ENCODE results near the gene CMC2. TPM values are rescaled to one million over a fixed set of nuclear protein-coding genes. Genes with fewer than 3 reads are reported as not detected.
A peak's percentile ranks its signal among the peaks of the same experiment; 100 is the strongest.

CMC2 gene
- total RNA-seq, 1 donor from 2014 or later: 59.8 TPM

- Mint-ChIP-seq H3K4me1 (ENCODE audit: unreplicated experiment) (peaks cover 29% of the 10 kb centered on the region), H3K9me3 (no peaks in the 10 kb centered on the region)
- no peak for DNase-seq (ENCODE audit: extremely low spot score, unreplicated experiment)
Measured at GRCh38 chr16:81005610-81006161, 999 bp downstream of the CMC2 start.

GRCh38 chr16:81004646-81005353 lies 1.9 kb downstream of the CMC2 start:
- H3K27ac Mint-ChIP-seq: peak overlapping the region; percentile 89
- peaks cover 29% of the 10 kb centered on the region for H3K4me1 Mint-ChIP-seq (ENCODE audit: unreplicated experiment)
- no peak for DNase-seq (ENCODE audit: extremely low spot score, unreplicated experiment)
- H3K9me3 Mint-ChIP-seq: no peaks in the 10 kb centered on the region
- H3K36me3 Mint-ChIP-seq: no peaks in the 10 kb centered on the region
- H3K4me3 Mint-ChIP-seq: peak overlapping the region; percentile 84
- TF ChIP-seq CTCF (conservative IDR thresholded peaks at IDR 0.05): peak; percentile 82
- H3K27me3 Mint-ChIP-seq: no peaks in the 10 kb centered on the region

More at GRCh38 chr16:81005610-81006161, 999 bp downstream of the CMC2 start:
- Mint-ChIP-seq H3K27me3 (no peaks in the 10 kb centered on the region), H3K4me3 (peak overlapping the region; percentile 99), H3K36me3 (no peaks in the 10 kb centered on the region), H3K27ac (peak overlapping the region; percentile 100)
- TF ChIP-seq CTCF (conservative IDR thresholded peaks at IDR 0.05): no peak

GRCh38 chr16:81003610-81004460 lies 2.9 kb downstream of the CMC2 start:
- Mint-ChIP-seq H3K9me3 (no peaks in the 10 kb centered on the region), H3K27me3 (no peaks in the 10 kb centered on the region), H3K27ac (no peak overlapping the region), H3K36me3 (peaks cover 9% of the 10 kb centered on the region), H3K4me1 (ENCODE audit: unreplicated experiment) (peaks cover 29% of the 10 kb centered on the region), H3K4me3 (no peak overlapping the region)
- DNase-seq (ENCODE audit: extremely low spot score, unreplicated experiment): no peak
- TF ChIP-seq CTCF (conservative IDR thresholded peaks at IDR 0.05): no peak

DNA sequence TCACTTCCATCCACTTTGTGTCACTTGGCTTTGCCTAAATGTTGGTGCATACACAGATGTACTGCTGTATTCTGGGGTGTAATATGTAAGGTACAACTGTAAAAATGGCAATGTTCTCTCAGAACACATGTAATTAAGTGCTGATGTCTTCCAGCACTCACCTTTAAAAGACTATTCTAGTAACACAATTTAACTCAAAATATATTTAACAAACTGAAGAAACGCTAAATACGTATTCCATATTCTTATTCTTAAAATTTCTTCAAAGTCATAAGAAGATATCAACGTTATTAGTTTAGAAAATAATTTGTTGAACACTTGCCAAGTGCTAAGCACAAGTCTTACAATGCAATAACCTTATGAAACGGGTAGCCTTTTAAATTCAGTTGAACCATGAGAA lies 3.6 kb downstream of the CMC2 start:
- Mint-ChIP-seq H3K9me3 (no peaks in the 10 kb centered on the region), H3K36me3 (peaks cover 11% of the 10 kb centered on the region), H3K4me3 (no peak overlapping the region), H3K27ac (no peak overlapping the region), H3K27me3 (no peaks in the 10 kb centered on the region), H3K4me1 (ENCODE audit: unreplicated experiment) (peaks cover 29% of the 10 kb centered on the region)
- no peak for DNase-seq (ENCODE audit: extremely low spot score, unreplicated experiment)
- no peak for TF ChIP-seq CTCF (conservative IDR thresholded peaks at IDR 0.05)

DNA sequence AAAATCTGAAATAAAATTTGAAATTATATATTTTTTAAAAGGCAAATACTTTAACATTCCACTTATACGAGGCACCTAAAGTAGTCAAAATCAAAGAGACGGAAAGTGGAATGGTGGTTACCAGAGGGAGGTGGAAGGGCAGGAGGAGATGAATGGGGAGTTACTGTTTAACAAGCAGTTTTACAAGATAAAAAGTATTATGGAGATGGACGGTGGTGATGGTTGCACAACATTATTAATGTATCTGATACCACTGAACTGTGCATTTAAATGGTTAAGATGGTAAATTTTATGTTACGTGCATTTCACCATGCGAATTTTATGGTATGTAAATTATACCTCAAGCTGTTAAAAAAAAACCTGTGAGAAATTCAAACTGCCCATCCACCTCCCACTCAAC lies 5.4 kb downstream of the CMC2 start:
- Mint-ChIP-seq H3K36me3 (peaks cover 11% of the 10 kb centered on the region), H3K4me3 (no peak overlapping the region), H3K27ac (no peak overlapping the region), H3K27me3 (no peaks in the 10 kb centered on the region), H3K4me1 (ENCODE audit: unreplicated experiment) (peaks cover 33% of the 10 kb centered on the region), H3K9me3 (no peaks in the 10 kb centered on the region)
- DNase-seq (ENCODE audit: extremely low spot score, unreplicated experiment): no peak
- TF ChIP-seq CTCF (conservative IDR thresholded peaks at IDR 0.05): no peak

Data from type B pancreatic cell (in vitro differentiated cells).